Mesendoderm (in vitro differentiated cells): Measurements from ENCODE around the gene HOXB5.

ENCODE experiments used
- DNase-seq: peaks from one replicate; pipeline ENCODE4 v3.0.0; 2013
- H2AK5ac ChIP-seq: 2 replicates; pipeline ENCODE4 v1.6.1; 2013; ENCODE audit warnings: low read length, inconsistent platforms
- H2BK120ac ChIP-seq: 2 replicates; pipeline ENCODE4 v1.6.1; 2013; ENCODE audit warnings: low read depth, mild to moderate bottlenecking, low read length, moderate library complexity, mixed read lengths
- H2BK15ac ChIP-seq: replicated peaks from 2 replicates; pipeline ENCODE4 v1.6.1; 2013; ENCODE audit warnings: low read depth, mild to moderate bottlenecking, moderate library complexity
- H2BK5ac ChIP-seq: 2 replicates; pipeline ENCODE4 v1.6.1; 2013; ENCODE audit warnings: low read length, inconsistent platforms
- H3K18ac ChIP-seq: 2 replicates; pipeline ENCODE4 v1.6.1; 2013; ENCODE audit warnings: mild to moderate bottlenecking, low read length, mixed read lengths
- H3K23ac ChIP-seq: one replicate; pipeline ENCODE4 v1.6.1; 2013; ENCODE audit warnings: low read length
- H3K27ac ChIP-seq: 2 replicates; pipeline ENCODE4 v1.5.1; 2013; ENCODE audit warnings: low read depth, mild to moderate bottlenecking, inconsistent platforms, low read length, moderate library complexity
- H3K27me3 ChIP-seq: 2 replicates; pipeline ENCODE4 v1.6.1; 2013; ENCODE audit warnings: low read length, control low read depth, mild to moderate bottlenecking, inconsistent platforms; ENCODE audit not compliant: insufficient read depth, poor library complexity
- H3K36me3 ChIP-seq: 2 replicates; pipeline ENCODE4 v1.6.1; 2013; ENCODE audit warnings: low read length, inconsistent platforms; ENCODE audit not compliant: control insufficient read depth, insufficient read depth
- H3K4ac ChIP-seq: one replicate; pipeline ENCODE4 v1.6.1; 2013; ENCODE audit warnings: low read depth, mild to moderate bottlenecking, low read length, moderate library complexity
- H3K4me1 ChIP-seq: 2 replicates; pipeline ENCODE4 v1.6.1; 2013; ENCODE audit warnings: low read depth, low read length, inconsistent platforms; ENCODE audit not compliant: control insufficient read depth
- H3K4me2 ChIP-seq: 2 replicates; pipeline ENCODE4 v1.6.1; 2013; ENCODE audit warnings: low read length
- H3K4me3 ChIP-seq: 2 replicates; pipeline ENCODE4 v1.5.1; 2013; ENCODE audit warnings: mild to moderate bottlenecking, low read length
- H3K56ac ChIP-seq: one replicate; pipeline ENCODE4 v1.6.1; 2013; ENCODE audit warnings: low read length
- H3K79me1 ChIP-seq: 2 replicates; pipeline ENCODE4 v1.6.1; 2013; ENCODE audit warnings: low read length, inconsistent platforms
- H3K79me2 ChIP-seq: 2 replicates; pipeline ENCODE4 v1.6.1; 2013; ENCODE audit warnings: mild to moderate bottlenecking, low read length; ENCODE audit not compliant: control insufficient read depth, insufficient read depth
- H3K9ac ChIP-seq: 2 replicates; pipeline ENCODE4 v1.6.1; 2013; ENCODE audit warnings: low read length, inconsistent platforms
- H4K5ac ChIP-seq: one replicate; pipeline ENCODE4 v1.6.1; 2013; ENCODE audit warnings: low read length
- H4K8ac ChIP-seq: one replicate; pipeline ENCODE4 v1.6.1; 2013; ENCODE audit warnings: low read depth, mild to moderate bottlenecking, control low read depth, low read length, moderate library complexity
- WGBS: extraction: QIAGEN DNeasy Blood & Tissue Kit; methylation state at CpG from one replicate; pipeline ENCODE4 v1.1.7; 2013; ENCODE audit warnings: low lambda C conversion rate, missing lambda C conversion rate; ENCODE audit not compliant: insufficient coverage; ENCODE audit errors: extremely low coverage; 5-methylcytosine and 5-hydroxymethylcytosine counted together

Gene HOXB5

DNA sequence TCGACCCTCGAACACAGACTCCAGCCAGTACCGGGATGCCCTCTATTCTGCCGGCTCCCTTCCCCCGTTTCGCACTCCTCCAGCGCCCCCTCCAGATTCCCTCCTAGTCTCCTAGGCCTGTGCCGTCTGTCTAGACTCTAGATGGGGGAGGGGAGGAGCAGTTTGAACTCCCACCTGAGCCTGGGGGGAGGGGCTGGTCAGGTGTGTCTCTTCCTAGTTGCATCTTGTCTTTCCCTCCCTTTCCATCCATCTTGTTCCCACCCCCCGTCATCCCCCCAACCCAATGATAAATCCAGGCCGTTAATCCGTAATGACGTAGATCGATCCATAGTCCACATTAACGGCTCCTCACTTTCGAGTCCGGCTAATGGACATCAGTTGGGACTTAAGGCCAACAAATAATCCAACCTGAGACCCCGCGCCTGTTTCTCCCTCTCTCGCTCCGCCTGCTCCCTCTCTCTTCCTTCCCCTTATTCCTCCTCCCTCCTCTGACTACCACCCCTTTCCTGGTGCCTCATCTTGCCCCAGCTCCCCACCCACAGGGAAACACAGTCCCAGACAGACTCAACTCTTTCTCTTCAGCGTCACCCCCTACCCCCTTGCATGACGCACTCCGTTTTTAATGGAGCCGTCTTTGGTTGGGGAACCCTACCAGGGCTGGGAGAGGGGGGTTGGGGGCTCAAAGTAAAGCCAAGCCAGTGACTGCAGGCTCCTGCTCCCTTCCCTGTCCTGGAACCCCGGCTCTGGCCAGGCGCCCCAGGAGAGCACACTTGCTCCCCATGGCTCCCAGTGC, 3.4 kb upstream of the HOXB5 start:
- Histone ChIP-seq H3K79me2 (no peaks in the 10 kb centered on the region), H2BK120ac (no peak overlapping the region), H3K27me3 (peaks cover 86% of the 10 kb centered on the region), H2BK15ac (no peak overlapping the region), H3K18ac (no peak overlapping the region), H3K79me1 (no peaks in the 10 kb centered on the region), H3K27ac (no peak overlapping the region), H3K23ac (no peak overlapping the region), H2BK5ac (no peak overlapping the region), H3K4me2 (no peak overlapping the region), H3K56ac (peak overlapping the region; percentile 22), H3K36me3 (no peaks in the 10 kb centered on the region), H4K8ac (no peak overlapping the region), H3K4me1 (peaks cover 11% of the 10 kb centered on the region), H2AK5ac (no peak overlapping the region), H3K4me3 (no peak overlapping the region), H4K5ac (no peak overlapping the region), H3K9ac (no peak overlapping the region), H3K4ac (no peak overlapping the region)
- no peak for DNase-seq
- no CpG with 5 or more reads among the region's 26 CpGs for WGBS

DNA sequence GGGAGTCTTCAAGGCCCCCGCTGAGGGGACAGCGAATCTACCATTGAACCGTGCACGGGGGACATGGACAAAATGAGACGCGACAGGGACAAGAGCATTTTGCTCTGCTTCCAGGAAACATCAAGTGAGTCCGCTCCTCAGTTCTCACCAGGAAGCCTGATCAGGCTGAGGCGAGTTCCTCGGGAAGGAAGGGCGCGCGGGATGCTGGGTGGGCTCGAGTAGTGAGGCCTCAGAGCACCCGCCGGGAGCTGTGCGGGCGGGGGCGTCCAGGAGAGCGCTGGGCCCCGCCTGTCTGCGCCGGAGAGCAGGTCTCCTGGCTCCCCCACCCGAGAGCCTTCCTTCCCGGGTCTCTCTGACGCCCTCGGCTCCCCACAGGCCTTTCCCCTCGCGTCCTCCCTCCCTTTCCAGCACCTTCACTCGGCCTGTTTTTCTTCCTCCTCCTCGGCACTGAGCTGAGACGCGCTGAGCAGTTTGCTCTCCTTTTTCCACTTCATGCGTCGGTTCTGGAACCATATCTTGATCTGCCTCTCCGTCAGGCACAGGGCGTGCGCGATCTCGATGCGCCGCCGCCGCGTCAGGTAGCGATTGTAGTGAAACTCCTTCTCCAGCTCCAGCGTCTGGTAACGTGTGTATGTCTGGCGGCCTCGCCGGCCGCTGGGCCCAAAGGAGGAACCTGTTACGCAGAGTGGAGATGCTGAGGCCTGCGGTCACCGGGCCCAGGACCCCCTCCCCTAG, 2.6 kb upstream of the HOXB5 start:
- Histone ChIP-seq H4K5ac (no peak overlapping the region), H2BK15ac (no peak overlapping the region), H3K23ac (peak overlapping the region; percentile 51), H2BK5ac (no peak overlapping the region), H3K79me1 (no peaks in the 10 kb centered on the region), H3K9ac (peak overlapping the region; percentile 22), H3K18ac (no peak overlapping the region), H3K4ac (no peak overlapping the region), H2BK120ac (no peak overlapping the region), H3K79me2 (no peaks in the 10 kb centered on the region), H3K4me2 (peak overlapping the region; percentile 57), H2AK5ac (no peak overlapping the region), H3K56ac (peak overlapping the region; percentile 10), H3K36me3 (no peaks in the 10 kb centered on the region), H3K4me3 (no peak overlapping the region), H3K27ac (no peak overlapping the region), H3K27me3 (peaks cover 84% of the 10 kb centered on the region), H4K8ac (no peak overlapping the region), H3K4me1 (peaks cover 7% of the 10 kb centered on the region)
- DNase-seq, result no peak
- no CpG with 5 or more reads among the region's 54 CpGs for WGBS

DNA sequence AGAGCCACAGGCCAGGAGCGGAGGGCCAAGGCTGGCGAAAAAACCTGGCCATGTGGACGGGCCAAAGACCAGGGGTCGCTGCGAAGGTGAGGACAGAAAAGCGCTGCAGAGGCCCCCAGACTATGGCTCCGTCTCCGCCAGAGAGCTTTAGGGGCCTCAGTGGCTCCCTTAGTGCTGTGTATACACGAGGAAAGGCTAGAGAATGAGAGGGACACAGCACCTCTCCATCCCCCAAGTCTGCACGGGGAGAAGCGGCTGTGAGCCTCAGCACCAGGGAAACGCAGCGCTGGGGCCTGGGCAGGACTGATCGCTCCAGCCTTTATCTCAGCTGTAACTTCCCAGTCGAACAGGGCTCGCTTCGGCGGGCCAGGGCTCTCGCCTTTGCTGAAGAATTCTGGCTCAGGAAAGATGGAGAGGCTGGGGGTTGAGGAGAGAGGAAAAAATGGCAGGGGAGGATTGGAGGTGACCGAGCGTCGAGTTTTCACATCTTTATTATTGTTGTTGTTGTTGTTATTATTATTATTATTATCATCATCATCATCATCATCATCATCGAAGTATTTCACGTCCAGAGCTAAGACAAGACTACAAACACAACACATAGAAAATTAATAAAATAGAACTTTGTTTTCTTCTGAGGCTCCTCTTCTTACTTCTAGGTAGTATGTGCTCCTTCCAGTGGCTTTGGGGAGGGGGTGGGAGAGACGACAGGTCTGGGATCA, 1.9 kb upstream of the HOXB5 start:
- Histone ChIP-seq H3K4me3 (no peak overlapping the region), H3K27me3 (peaks cover 86% of the 10 kb centered on the region), H3K36me3 (no peaks in the 10 kb centered on the region)

DNA sequence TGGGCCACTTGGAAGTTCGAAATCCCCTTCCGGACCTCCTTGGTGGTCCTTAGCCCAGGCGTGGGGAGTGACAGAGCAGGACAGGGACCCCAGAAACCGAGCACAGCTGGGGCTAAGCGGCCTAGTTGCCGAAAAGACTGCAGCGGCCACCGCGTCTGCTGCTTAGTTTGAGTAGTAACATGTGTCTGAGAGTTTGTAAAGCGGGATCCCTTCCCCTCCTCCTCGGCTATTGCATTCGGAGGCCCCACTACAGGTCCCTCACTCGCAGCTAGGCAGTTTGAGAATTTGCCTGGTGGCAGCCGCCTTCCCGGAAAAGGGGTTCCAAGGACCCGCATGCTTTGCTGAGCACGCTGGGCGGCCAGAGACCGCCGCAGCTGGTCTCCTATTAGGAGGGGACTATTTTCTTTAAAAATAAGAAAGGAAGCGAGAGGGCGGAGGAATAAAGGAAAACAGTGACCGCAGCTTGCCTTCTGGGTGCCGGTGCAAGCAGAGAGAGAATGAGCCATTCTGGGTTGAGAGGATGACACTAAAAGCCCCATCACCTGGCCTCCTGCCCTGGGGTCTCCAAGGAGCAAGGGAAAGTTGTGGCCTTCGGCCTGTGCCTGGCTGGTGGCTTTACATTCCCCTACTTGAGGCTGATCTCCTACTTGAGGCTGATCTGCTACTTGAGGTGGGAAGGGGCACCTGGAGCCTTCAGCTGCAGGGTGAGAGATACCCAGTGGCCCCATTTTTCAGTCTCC, 1.1 kb upstream of the HOXB5 start:
- Histone ChIP-seq H3K9ac (peak overlapping the region; percentile 44), H3K36me3 (no peaks in the 10 kb centered on the region), H4K5ac (no peak overlapping the region), H3K4ac (no peak overlapping the region), H2AK5ac (no peak overlapping the region), H3K56ac (peak overlapping the region; percentile 69), H3K18ac (no peak overlapping the region), H3K79me2 (no peaks in the 10 kb centered on the region), H3K4me2 (peak overlapping the region; percentile 39), H3K27ac (no peak overlapping the region), H3K27me3 (peaks cover 89% of the 10 kb centered on the region), H2BK5ac (no peak overlapping the region), H2BK120ac (no peak overlapping the region), H4K8ac (no peak overlapping the region), H2BK15ac (no peak overlapping the region), H3K79me1 (no peaks in the 10 kb centered on the region), H3K23ac (no peak overlapping the region), H3K4me3 (no peak overlapping the region), H3K4me1 (peaks cover 6% of the 10 kb centered on the region)
- WGBS, result no CpG with 5 or more reads among the region's 25 CpGs
- no peak for DNase-seq

More for the DNA sequence above, 1.9 kb upstream of the HOXB5 start:
- H4K5ac ChIP-seq, result no peak overlapping the region
- no peak overlapping the region for H2BK120ac ChIP-seq
- H3K4ac ChIP-seq, result no peak overlapping the region
- H3K27ac ChIP-seq, result no peak overlapping the region
- H3K23ac ChIP-seq, result no peak overlapping the region
- no peak overlapping the region for H2AK5ac ChIP-seq
- H4K8ac ChIP-seq, result no peak overlapping the region
- H2BK5ac ChIP-seq, result no peak overlapping the region
- H2BK15ac ChIP-seq, result no peak overlapping the region
- no CpG with 5 or more reads among the region's 25 CpGs for WGBS
- no peak overlapping the region for H3K4me2 ChIP-seq
- no peak for DNase-seq
- H3K79me2 ChIP-seq, result no peaks in the 10 kb centered on the region
- H3K79me1 ChIP-seq, result no peaks in the 10 kb centered on the region
- no peak overlapping the region for H3K18ac ChIP-seq
- H3K9ac ChIP-seq, result no peak overlapping the region
- no peak overlapping the region for H3K56ac ChIP-seq
- H3K4me1 ChIP-seq, result peaks cover 7% of the 10 kb centered on the region

DNA sequence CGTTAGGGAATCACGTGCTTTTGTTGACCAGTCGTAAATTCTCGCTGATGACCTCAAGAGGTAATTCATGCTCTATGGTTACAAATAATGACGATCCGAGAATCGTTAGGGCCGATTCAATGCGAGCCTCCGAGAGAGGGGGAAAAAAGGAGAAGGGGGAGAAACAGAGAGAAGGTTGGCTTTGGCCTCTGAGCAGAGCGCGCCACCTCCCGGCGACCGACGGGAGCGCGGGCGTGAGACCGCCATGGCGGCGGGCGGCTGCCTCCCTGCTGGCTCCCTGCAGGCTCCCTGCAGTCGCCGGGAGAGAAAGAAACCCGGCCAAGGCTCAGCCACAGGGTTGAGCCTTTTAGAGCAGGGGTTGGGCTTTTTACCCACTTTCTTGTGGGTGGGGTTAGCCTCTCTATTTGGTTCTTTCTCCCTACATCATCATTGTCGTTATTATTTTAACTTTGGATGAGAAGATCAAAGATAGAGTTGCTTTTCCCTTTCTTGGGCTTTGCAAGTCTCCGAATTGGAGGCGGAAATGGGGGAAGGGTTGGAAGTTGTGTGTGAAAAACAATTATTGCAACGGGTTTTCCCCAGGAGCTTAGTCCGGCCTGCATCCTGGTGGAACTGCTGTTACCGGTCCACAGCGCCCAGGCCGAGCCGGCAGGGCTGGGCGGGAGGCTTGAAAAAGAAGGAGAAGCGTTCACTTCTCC, 410 bp upstream of the HOXB5 start:
- Histone ChIP-seq H4K5ac (no peak overlapping the region), H3K79me1 (no peaks in the 10 kb centered on the region), H3K4me2 (peak overlapping the region; percentile 39), H3K9ac (peak overlapping the region; percentile 44), H3K56ac (peak overlapping the region; percentile 69), H3K79me2 (no peaks in the 10 kb centered on the region), H4K8ac (no peak overlapping the region), H3K27ac (no peak overlapping the region), H3K36me3 (no peaks in the 10 kb centered on the region), H2AK5ac (no peak overlapping the region), H3K4me3 (no peak overlapping the region), H2BK120ac (no peak overlapping the region), H3K4me1 (peaks cover 2% of the 10 kb centered on the region), H3K18ac (no peak overlapping the region), H3K27me3 (peaks cover 89% of the 10 kb centered on the region), H3K23ac (no peak overlapping the region), H2BK15ac (no peak overlapping the region), H3K4ac (no peak overlapping the region), H2BK5ac (no peak overlapping the region)
- no CpG with 5 or more reads among the region's 37 CpGs for WGBS
- DNase-seq, result peak; percentile 90
